Measurements from ENCODE around the gene IL31RA.
"Not testable (repeated sequence)": the region's sequence is repeated elsewhere in the genome, so short reads cannot be mapped to it uniquely, and the experiment has no call there.

The IL31RA gene

DNA sequence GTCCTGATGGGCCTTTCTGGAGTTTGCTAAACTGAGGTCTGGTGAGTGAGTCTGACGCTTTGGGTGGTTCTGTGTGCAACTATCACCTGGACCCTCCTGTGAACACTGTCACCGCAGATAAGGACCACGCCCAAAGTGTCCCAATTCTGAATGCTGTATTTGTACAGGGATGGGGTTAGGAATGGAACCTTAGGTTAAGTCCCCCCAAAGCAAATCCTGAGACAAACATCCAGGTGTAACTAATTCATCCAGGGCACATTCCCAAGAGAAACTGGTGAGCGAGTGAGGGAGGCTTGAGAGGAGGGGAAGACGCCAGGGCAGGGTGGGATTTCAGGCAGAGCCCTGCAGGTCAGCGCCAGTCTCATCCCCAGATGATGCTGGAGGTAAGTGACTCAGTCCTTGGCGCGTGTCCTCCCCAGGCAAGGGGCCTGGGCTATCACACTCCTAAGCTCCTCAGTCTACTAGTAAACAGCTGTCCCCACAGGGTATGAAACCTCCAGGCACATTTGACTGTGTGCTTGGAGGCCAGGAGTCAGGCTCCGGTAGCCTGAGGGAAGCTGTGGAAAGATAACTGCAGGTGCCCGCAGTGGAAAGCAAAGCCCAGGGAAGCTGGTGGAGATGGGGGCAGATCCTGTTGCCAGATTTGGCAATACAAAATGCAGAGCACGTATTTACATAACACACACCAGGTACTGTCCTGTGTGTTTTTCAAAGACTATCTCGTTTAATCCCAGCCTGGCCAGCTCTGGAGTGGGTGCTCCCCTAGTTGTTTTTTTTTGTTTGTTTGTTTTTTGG, 76.9 kb downstream of the IL31RA start:
- DNase-seq, result no peak

DNA sequence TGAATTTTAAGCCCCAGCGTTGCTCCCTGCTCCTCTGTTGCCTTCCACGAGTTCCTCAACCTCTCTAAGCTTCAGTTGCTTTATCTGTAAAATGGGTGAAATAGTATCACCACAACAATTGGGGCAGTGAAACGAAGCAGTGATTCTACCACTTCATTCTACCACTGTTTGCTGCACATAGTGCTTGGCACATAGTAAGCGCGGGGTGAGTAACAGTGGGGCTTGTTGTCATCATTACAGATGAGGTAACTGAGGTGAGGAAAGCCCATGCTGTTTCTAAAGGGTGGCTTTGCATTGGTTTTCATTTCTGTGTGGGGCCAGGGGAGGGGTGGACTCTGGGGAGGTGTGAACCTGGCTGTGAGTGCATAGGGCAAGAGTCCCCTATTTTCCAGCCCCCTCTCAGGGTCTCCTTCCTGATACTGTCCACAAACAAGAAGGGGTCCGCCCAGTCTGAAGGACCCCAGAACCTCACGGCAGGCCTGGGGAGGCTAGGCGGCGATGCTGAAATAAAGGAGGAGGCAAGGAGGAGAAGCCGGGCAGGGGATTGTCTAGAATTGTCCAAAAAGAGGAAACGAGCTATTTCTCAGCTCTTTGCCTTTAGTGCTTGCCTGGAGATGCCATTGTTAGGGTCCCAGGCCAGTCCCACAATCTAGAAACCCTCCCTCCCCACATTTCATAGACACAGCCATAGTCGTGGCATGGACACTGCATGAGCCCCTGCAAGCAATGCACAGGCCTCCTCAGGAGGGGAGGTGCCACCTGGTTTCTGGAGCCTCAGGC, 78.1 kb downstream of the IL31RA start:
- DNase-seq, result no peak

DNA sequence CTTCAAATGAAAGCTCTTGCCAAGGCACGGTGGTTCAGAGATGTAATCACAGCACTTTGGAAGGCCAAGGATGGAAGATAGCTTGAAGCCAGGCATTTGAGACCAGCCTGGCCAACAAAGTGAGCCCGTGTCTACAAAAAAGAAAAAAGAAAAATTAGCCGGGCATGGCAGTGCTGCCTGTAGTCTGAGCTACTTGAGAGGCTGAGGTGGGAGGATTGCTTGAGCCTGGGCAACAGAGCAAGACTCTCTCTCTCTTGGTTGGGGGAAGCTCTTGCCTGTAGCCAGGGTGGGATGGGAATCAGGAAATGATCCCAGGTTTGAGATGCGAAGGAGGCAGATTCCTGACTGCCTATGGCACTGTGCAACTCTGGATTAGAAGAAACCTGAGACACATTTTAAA, 81.5 kb downstream of the IL31RA start:
- no peak for DNase-seq

GRCh38 chr5:55933377-55934114, 82.4 kb downstream of the IL31RA start:
- no peak for DNase-seq

DNA sequence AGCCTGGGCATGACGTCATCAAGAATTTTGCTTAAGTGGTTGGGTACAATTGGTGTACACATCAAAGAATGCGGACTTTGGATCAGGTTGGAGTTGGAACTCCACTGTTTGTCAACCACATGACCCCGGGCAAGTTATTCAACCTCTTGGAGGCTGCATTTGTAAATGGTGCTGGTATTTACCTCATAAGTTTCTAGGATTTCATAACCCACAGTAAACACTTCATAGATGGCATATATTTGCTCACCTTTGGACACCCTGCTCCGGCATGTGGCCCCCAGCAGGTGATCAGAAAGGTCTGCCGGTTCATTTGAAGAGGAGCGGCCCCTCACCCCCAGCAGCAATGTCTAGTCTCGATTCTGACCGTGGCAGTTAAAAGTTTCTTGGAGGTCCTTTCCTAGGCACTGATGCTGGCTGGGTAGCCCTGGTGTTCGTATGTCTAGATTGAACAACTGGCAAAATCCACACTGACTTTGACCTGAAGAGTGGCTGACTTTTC, 83.0 kb downstream of the IL31RA start:
- DNase-seq, result no peak

DNA sequence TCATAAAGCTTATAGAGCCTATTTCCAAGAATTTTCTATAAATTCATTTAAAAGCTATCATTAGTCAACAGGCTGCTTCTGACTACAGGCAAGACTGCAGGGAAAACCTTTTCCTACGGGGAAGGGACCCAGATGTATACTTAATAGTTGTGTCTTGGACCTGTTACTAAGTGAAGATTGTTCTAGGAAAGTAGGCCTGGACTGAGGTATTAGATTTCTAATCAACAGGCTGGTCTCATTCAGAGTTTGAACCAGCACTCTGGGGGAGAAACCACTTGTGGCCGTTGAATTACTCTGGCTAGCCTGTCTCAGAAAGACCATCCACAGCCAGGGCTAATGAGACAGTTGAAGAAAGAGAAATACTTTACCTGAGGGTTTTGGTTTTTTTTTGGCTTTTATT, 83.6 kb downstream of the IL31RA start:
- DNase-seq, result no peak

- no peak for DNase-seq
These were observed 84.2 kb downstream of the IL31RA start for GRCh38 chr5:55935371-55935770.

DNA sequence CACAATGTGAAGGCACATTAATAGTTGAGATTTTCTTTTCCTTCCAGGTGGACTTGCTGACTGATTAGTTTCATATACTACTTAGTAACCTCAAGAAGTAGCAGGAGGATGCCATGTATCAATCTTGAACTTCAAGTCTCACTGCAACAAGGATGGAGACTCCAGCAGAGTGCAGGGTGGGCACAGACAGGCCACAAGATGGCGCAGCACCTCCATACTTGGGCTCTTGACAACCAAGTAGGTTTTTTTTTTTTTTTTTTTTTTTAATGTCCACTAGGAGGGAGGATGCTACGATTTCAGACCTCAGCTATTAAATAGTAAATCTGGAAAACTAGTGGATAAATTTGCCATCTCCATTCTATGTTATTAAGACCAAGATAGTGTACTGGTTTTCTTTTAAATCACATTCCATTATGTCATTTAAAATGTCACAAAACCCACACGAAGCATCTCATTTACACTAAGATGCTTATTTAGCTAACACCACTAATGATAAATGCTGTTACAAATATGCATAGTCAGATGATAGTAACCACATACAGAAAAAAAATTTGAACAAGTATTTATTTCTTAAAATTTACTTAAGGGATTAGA, 85.0 kb downstream of the IL31RA start:
- peak; percentile 81 to 85 for DNase-seq

DNA sequence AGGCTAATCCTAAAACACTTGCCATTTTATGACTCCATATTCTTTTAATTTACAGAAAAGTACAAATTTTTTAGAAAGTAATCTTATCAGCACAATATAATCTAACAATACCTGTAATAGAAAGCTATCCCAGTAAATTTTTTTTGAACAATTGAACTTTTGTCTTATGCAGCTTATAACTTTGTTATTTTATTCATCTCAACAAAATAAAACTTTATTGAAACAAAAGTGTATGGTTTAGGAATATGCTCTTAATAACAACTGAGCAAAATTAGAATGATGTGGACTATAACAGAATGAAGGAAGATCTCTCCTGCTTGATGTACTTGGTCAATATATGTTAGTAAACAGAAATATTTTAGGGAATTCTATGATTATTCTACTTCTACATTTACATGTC, 86.4 kb downstream of the IL31RA start:
- not testable (repeated sequence) for DNase-seq

DNA sequence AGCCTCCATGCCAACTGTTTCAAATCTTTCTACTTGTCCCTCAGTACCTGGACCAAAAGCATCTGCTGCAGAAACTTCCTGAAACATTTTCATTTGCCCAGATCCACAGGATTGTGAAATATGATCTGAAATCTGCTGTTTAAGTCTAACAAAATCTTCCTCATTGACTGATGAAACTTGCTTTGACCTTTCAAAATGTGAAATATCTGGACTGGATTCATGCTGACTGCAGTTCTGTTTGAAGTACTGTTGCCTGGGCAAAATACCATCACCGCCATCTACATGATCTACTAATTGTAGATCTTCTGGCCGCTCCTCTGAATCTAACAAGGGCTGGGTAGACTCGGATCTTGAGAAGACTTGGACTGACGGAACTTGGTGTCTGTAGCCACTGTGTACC, 90.0 kb downstream of the IL31RA start:
- DNase-seq, result not testable (repeated sequence)

GRCh38 chr5:55959208-55959607, 108.1 kb downstream of the IL31RA start:
- DNase-seq, result no peak

- DNase-seq, result no peak
These were observed 109.6 kb downstream of the IL31RA start for GRCh38 chr5:55960779-55961178.

DNA sequence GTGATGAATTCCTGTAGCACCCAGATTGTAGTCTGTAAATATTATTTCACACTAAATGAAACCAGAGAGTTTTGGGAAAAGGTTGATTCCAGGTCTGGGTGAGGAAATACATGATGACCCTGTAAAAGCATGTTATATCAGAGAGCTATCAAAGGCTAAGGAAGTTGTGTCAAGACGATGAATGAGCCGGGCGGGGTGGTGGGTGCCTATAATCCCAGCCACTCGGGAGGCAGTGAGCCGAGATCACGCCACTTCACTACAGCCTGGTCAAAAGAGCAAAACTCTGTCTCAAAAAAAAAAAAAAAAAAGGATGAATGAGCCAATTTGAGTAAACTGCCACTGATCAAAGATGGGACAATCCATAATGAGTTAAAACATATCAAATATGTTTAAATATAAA, 114.4 kb downstream of the IL31RA start:
- DNase-seq, result no peak

DNA sequence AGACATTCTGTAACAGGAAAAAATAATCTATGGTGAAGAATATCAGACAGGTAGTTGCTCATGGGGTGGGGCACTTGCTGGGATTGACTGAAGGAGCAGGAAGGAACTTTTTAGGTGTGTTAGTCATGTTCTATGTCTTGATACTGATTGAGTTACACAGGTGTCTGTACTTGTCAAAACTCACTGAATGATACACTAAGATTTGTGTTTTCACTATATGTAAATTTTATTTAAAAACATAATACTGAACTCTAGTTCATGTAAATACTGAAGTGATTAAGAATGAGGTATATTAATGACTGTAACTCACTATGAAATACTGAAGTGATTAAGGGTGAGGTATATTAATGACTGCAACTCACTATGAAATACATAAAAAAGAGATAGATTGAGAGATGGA, 115.1 kb downstream of the IL31RA start:
- DNase-seq, result no peak

- DNase-seq, result no peak
These were observed 118.8 kb downstream of the IL31RA start for GRCh38 chr5:55969956-55970355.
